T-cell (primary cell): Measurements from ENCODE around the gene TRIM45. TPM values are rescaled to one million over a fixed set of nuclear protein-coding genes. Genes with fewer than 3 reads are reported as not detected.
"Not testable (repeated sequence)": the region's sequence is repeated elsewhere in the genome, so short reads cannot be mapped to it uniquely, and the experiment has no call there.

ENCODE experiments used
- ATAC-seq, 4 experiments: fragments of 200-7000 bp in 3 of 4; fragments of 150-1000 bp in 1 of 4; cut with Tn5 transposase; replicated peaks in 1 of 4; 1 replicate in 3 of 4; 2 replicates in 1 of 4; pipeline ENCODE4 v1.10.0; 2021; ENCODE audit warnings: moderate library complexity in 3 of 4, mild to moderate bottlenecking in 2 of 4, moderate number of reproducible peaks in 1 of 4
- CTCF ChIA-PET, 2 donors: fragments of 300-600 bp; sonication (Branson Sonifier 250); formaldehyde crosslinking; loops; one replicate each; lab custom pipeline; 2022; ENCODE audit warnings: antibody characterized with exemption in 2 of 2; lab: Charles Lee
- POLR2A ChIA-PET, 2 donors: fragments of 300-600 bp; sonication (Branson Sonifier 250); formaldehyde crosslinking; loops; one replicate each; lab custom pipeline; 2022; ENCODE audit warnings: antibody characterized with exemption in 2 of 2; lab: Charles Lee
- DNase-seq, 35 experiments: peaks; one replicate each; pipeline versions ENCODE4 v3.0.0 to v3.0.0-alpha.2; 2013 to 2023
- H3K27ac ChIP-seq: one replicate; pipeline ENCODE4 v1.5.1; 2013; ENCODE audit warnings: low read length
- H3K27me3 ChIP-seq, 2 experiments: replicated peaks in 1 of 2; 1 replicate in 1 of 2; 2 replicates in 1 of 2; pipeline versions ENCODE4 v1.6.1 to v1.7.0; 2013; ENCODE audit warnings: low read length in 1 of 2, mixed read lengths in 1 of 2; ENCODE audit not compliant: control insufficient read depth in 2 of 2, insufficient read depth in 2 of 2; ENCODE audit errors: extremely low read depth in 1 of 2
- H3K36me3 ChIP-seq, 2 donors: 1 replicate in 1 of 2; 2 replicates in 1 of 2; pipeline versions ENCODE4 v1.6.1 to v1.7.0; 2013; ENCODE audit warnings: low read length in 1 of 2; ENCODE audit not compliant: control insufficient read depth in 2 of 2, insufficient read depth in 1 of 2; ENCODE audit errors: extremely low read depth in 1 of 2
- H3K4me1 ChIP-seq, 2 experiments: 1 replicate in 1 of 2; 2 replicates in 1 of 2; pipeline versions ENCODE4 v1.6.1 to v1.7.0; 2013; ENCODE audit warnings: low read length in 2 of 2, mixed read lengths in 1 of 2; ENCODE audit not compliant: insufficient read depth in 2 of 2, control insufficient read depth in 1 of 2; ENCODE audit errors: extremely low read depth in 1 of 2
- H3K4me3 ChIP-seq, 2 donors: 1 replicate in 1 of 2; 2 replicates in 1 of 2; pipeline versions ENCODE4 v1.5.1 to v1.7.0; 2013; ENCODE audit warnings: mild to moderate bottlenecking in 2 of 2, low read length in 1 of 2, moderate library complexity in 1 of 2; ENCODE audit not compliant: control insufficient read depth in 1 of 2; ENCODE audit errors: extremely low read depth in 1 of 2
- H3K9me3 ChIP-seq: 2 replicates; pipeline ENCODE4 v1.7.0; 2013
- H3K27ac Mint-ChIP-seq, 2 donors: one replicate each; pipeline ENCODE4 v1.8.0; 2020 to 2021; ENCODE audit warnings: mild to moderate bottlenecking in 2 of 2, mixed read lengths in 2 of 2
- H3K27me3 Mint-ChIP-seq, 2 donors: one replicate each; pipeline ENCODE4 v1.8.0; 2021 to 2022; ENCODE audit warnings: mixed read lengths in 2 of 2
- H3K36me3 Mint-ChIP-seq: one replicate; pipeline ENCODE4 v1.8.0; 2021; ENCODE audit warnings: mixed read lengths
- H3K4me1 Mint-ChIP-seq, 3 donors: one replicate each; pipeline ENCODE4 v1.8.0; 2020 to 2022; ENCODE audit warnings: mixed read lengths in 3 of 3, mild to moderate bottlenecking in 1 of 3
- H3K4me3 Mint-ChIP-seq, 3 donors: one replicate each; pipeline ENCODE4 v1.8.0; 2020 to 2022; ENCODE audit warnings: mild to moderate bottlenecking in 3 of 3, mixed read lengths in 3 of 3, moderate library complexity in 3 of 3
- H3K9me3 Mint-ChIP-seq, 3 donors: one replicate each; pipeline ENCODE4 v1.8.0; 2020 to 2022; ENCODE audit warnings: mixed read lengths in 3 of 3
- WGBS: methylation state at CpG from one replicate; pipeline ENCODE4 v1.1.5; 2013; ENCODE audit warnings: missing lambda C conversion rate; ENCODE audit not compliant: insufficient coverage; 5-methylcytosine and 5-hydroxymethylcytosine counted together
- total RNA-seq, 35 experiments: library from RNA in 6 of 35; stranded (reverse) in 6 of 35; fragments of 120-200 nt in 1 of 35; gene quantifications; one replicate each; pipeline versions ENCODE4 v1.2.1 to v1.2.4 and lab custom pipeline; 2013 to 2026

Gene TRIM45
- total RNA-seq, 5 donors from 2014 or later (not counting 1 experiment from before 2014, with no cell fraction given), result 0.23 to 0.65 (median 0.30) TPM

DNA sequence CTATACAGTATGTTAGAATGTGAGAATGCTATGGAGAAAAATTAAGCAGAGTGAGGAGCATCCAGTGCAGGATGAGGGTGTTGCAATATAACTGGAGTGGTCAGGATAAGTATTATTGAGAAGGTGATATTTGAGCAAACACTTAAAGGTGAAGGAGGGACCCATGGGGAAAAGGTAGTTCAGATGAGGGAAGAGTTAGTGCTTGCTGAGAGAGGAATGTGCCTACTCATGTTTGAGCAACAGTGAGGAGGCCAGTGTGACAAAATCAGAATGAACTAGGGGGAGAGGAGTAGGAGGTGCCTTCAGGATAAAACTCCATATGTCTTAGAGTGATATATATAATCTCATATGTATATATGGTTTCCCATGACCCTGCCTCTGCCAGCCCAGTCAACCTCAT is 6.2 kb upstream of the TRIM45 start:
- Histone ChIP-seq H3K27ac (no peak overlapping the region), H3K9me3 (no peaks in the 10 kb centered on the region), H3K36me3 (no peaks in the 10 kb centered on the region), H3K4me1 (no peaks in the 10 kb centered on the region), H3K4me3 (no peak overlapping the region), H3K27me3 (peaks cover 0 to 7% of the 10 kb centered on the region in 2 experiments)
- Mint-ChIP-seq H3K9me3 (no peaks in the 10 kb centered on the region), H3K36me3 (no peaks in the 10 kb centered on the region), H3K4me3 (no peak overlapping the region), H3K27ac (no peak overlapping the region), H3K4me1 (peaks cover 0 to 2% (median 2%) of the 10 kb centered on the region in 3 donors), H3K27me3 (peaks cover 0 to 4% of the 10 kb centered on the region in 2 donors)
- ChIA-PET CTCF (interaction anchor here (0.6 to 2.2 kb wide), 12 partner anchors 8 to 553 kb away, joined by 3 to 14 read pairs (median 4); partner anchors contain the start of gene TTF2 (in 1 of the 2)), POLR2A (no interaction called here)
- ATAC-seq, result no peak
- DNase-seq, result no peak

GRCh38 chr1:117124661-117125060 is 3.1 kb upstream of the TRIM45 start:
- ChIA-PET POLR2A (interaction anchor here in 1 of 2 donors (0.5 kb wide), 1 partner anchor 117 kb away, joined by 4 read pairs; no protein-coding TSS in a partner anchor), CTCF (interaction anchor here (0.6 to 1.7 kb wide), 4 partner anchors 10 to 550 kb away, joined by 3 to 7 read pairs (median 4); no protein-coding TSS in a partner anchor)
- peaks cover 6 to 8% (median 8%) of the 10 kb centered on the region in 3 donors for H3K4me1 Mint-ChIP-seq
- H3K9me3 ChIP-seq, result no peaks in the 10 kb centered on the region
- no peaks in the 10 kb centered on the region for H3K36me3 ChIP-seq
- 83% methylated on average over 1 of the region's 1 CpG for WGBS
- H3K27me3 Mint-ChIP-seq, result peaks cover 0 to 4% of the 10 kb centered on the region in 2 donors
- no peaks in the 10 kb centered on the region for H3K9me3 Mint-ChIP-seq
- H3K27ac ChIP-seq, result no peak overlapping the region
- H3K4me3 Mint-ChIP-seq, result no peak overlapping the region
- H3K4me1 ChIP-seq, result peaks cover 0 to 15% of the 10 kb centered on the region in 2 experiments
- H3K36me3 Mint-ChIP-seq, result no peaks in the 10 kb centered on the region
- ATAC-seq (no peak), DNase-seq (no peak)
- no peak overlapping the region for H3K4me3 ChIP-seq
- H3K27ac Mint-ChIP-seq, result no peak overlapping the region
- peaks cover 0 to 19% of the 10 kb centered on the region in 2 experiments for H3K27me3 ChIP-seq

GRCh38 chr1:117123274-117123673 is 1.7 kb upstream of the TRIM45 start:
- H3K27ac ChIP-seq, result no peak overlapping the region
- H3K36me3 Mint-ChIP-seq, result no peaks in the 10 kb centered on the region
- H3K9me3 Mint-ChIP-seq, result no peaks in the 10 kb centered on the region
- no peaks in the 10 kb centered on the region for H3K36me3 ChIP-seq
- peaks cover 0 to 15% of the 10 kb centered on the region in 2 experiments for H3K4me1 ChIP-seq
- H3K9me3 ChIP-seq, result no peaks in the 10 kb centered on the region
- H3K27me3 Mint-ChIP-seq, result peaks cover 0 to 4% of the 10 kb centered on the region in 2 donors
- peaks cover 6% of the 10 kb centered on the region in 3 donors for H3K4me1 Mint-ChIP-seq
- H3K27ac Mint-ChIP-seq, result no peak overlapping the region
- POLR2A ChIA-PET, result interaction anchor here in 1 of 2 donors (0.7 kb wide), 1 partner anchor 1205 kb away, joined by 7 read pairs; no protein-coding TSS in a partner anchor
- CTCF ChIA-PET, result no interaction called here
- WGBS, result 80% methylated on average over 1 of the region's 2 CpGs
- H3K4me3 ChIP-seq, result no peak overlapping the region
- DNase-seq (no peak), ATAC-seq (no peak)
- H3K27me3 ChIP-seq, result peaks cover 0 to 19% of the 10 kb centered on the region in 2 experiments
- peak overlapping the region in 1 of 3 donors; percentile 83 for H3K4me3 Mint-ChIP-seq

DNA sequence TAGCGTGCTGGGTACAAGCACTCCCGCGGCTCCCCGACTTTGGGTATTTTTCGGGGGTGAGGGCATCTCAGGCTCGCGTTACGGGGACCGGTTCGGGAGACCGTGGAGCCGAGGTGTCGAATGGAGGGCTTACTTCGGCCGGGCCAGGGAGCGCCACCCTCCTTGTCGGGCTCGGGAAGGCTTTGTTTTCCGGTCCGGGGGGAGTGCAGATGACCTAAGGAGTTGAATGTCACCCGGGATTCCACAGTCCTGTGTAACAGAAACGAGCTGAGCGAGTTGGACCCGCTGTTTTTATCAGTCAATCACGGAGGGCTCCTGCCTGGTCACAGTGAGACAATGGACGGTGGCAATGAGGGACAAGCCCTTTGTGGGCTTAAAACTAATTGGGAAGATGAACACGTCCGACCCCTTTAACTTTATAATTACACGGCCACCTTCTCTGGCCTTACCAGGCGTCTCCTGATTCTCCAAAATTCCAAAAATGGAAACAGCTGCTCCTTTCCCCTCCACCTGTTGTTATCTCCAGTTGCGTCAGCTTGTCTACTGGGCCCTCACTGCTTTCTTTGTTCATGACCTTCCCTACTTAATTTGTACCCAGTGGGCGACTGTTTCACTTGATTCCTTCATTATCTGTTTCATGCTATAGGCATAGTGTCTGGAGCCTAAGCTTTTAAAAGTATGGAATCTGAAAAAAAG is 929 bp upstream of the TRIM45 start:
- H3K27ac Mint-ChIP-seq, result no peak overlapping the region
- H3K4me1 ChIP-seq, result peaks cover 0 to 15% of the 10 kb centered on the region in 2 experiments
- no peaks in the 10 kb centered on the region for H3K9me3 ChIP-seq
- no peak for ATAC-seq
- no peaks in the 10 kb centered on the region for H3K9me3 Mint-ChIP-seq
- peaks cover 0 to 18% of the 10 kb centered on the region in 2 experiments for H3K27me3 ChIP-seq
- no peak for DNase-seq
- H3K4me3 Mint-ChIP-seq, result peak overlapping the region; percentile 80 to 85 (median 83)
- ChIA-PET POLR2A (interaction anchor here (0.6 kb wide), 4 partner anchors 12 to 808 kb away, joined by 3 to 7 read pairs (median 5); no protein-coding TSS in a partner anchor), CTCF (interaction anchor here in 1 of 2 donors (0.7 to 0.9 kb wide), 5 partner anchors 9 to 632 kb away, joined by 3 to 7 read pairs (median 4); no protein-coding TSS in a partner anchor)
- H3K27ac ChIP-seq, result no peak overlapping the region
- 44% methylated on average over 30 of the region's 32 CpGs for WGBS
- H3K4me1 Mint-ChIP-seq, result peaks cover 6% of the 10 kb centered on the region in 3 donors
- H3K4me3 ChIP-seq, result peak overlapping the region; percentile 85 to 88
- no peaks in the 10 kb centered on the region for H3K36me3 ChIP-seq
- no peaks in the 10 kb centered on the region for H3K36me3 Mint-ChIP-seq
- peaks cover 3 to 4% of the 10 kb centered on the region in 2 donors for H3K27me3 Mint-ChIP-seq

DNA sequence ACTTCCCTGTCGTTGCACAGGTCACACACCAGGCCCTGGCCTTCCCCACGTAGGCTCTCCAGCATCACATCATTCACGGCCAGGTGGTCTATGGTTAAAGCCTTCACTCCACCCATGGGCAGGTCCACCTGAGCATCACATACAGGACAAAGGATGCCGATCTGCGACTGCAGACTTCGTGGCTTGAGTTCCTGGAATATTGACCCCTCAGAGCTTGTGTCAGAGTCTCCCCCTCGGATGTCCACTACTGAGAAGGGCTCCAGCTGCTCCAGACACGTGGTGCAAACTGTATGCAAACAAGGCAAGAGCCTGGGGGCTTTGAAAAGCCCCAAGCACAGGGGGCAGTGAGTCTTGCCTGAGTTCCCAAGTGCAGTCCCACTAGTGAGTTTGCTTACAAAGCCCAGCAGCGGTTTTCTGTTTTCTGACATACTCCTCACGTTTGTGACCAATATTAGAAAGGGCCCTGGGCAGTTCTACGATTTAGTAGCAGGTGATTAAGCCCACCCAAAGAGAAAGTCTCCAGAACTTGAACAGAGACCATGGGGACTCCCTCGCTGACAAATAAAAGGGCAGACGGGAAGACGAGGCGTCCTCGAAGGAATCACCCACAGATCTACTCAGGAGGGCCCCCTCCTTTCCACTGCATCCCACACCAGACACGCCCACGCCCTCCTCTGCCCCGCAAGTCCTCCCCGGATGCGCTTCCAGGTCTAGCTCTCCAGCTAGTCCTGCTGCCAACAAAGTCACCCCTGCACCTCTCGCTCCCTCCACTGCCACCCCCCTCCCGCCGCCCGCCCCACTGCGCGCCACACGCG is 568 bp downstream of the TRIM45 start:
- peak in 2 of 4 experiments; percentile 42 to 46 for ATAC-seq
- Mint-ChIP-seq H3K27ac (no peak overlapping the region), H3K36me3 (no peaks in the 10 kb centered on the region), H3K9me3 (no peaks in the 10 kb centered on the region), H3K27me3 (peaks cover 0 to 3% of the 10 kb centered on the region in 2 donors), H3K4me1 (peaks cover 6% of the 10 kb centered on the region in 3 donors), H3K4me3 (peak overlapping the region; percentile 80 to 83 (median 80))
- H3K4me3 ChIP-seq, result peak overlapping the region; percentile 46 to 88
- no peak overlapping the region for H3K27ac ChIP-seq
- H3K36me3 ChIP-seq, result no peaks in the 10 kb centered on the region
- H3K9me3 ChIP-seq, result no peaks in the 10 kb centered on the region
- WGBS, result 21% methylated on average over 27 of the region's 29 CpGs
- DNase-seq, result peak in 7 of 35 experiments; percentile 2 to 36 (median 8)
- peaks cover 0 to 15% of the 10 kb centered on the region in 2 experiments for H3K4me1 ChIP-seq
- ChIA-PET POLR2A (no interaction called here), CTCF (interaction anchor here (0.6 to 2.0 kb wide), 2 partner anchors 8 to 54 kb away, joined by 10 to 17 read pairs; no protein-coding TSS in a partner anchor)
- H3K27me3 ChIP-seq, result peaks cover 0 to 12% of the 10 kb centered on the region in 2 experiments

GRCh38 chr1:117119144-117119543 is 2.4 kb downstream of the TRIM45 start:
- DNase-seq, ATAC-seq, H3K36me3 ChIP-seq, H3K4me3 Mint-ChIP-seq, H3K27ac Mint-ChIP-seq, H3K27ac ChIP-seq, H3K27me3 Mint-ChIP-seq, H3K9me3 Mint-ChIP-seq, H3K4me3 ChIP-seq, H3K9me3 ChIP-seq, H3K36me3 Mint-ChIP-seq: not testable (repeated sequence)
- Histone ChIP-seq H3K4me1 (peaks cover 0 to 15% of the 10 kb centered on the region in 2 experiments), H3K27me3 (peaks cover 0 to 12% of the 10 kb centered on the region in 2 experiments)
- ChIA-PET POLR2A (interaction anchor here in 1 of 2 donors (0.7 kb wide), 1 partner anchor 59 kb away, joined by 3 read pairs; the partner anchor contains the start of gene TTF2), CTCF (interaction anchor here (1.8 to 2.0 kb wide), 2 partner anchors 9 to 10 kb away, joined by 5 to 17 read pairs; no protein-coding TSS in a partner anchor)
- peaks cover 6 to 16% (median 14%) of the 10 kb centered on the region in 3 donors for H3K4me1 Mint-ChIP-seq
- WGBS, result 98% methylated on average over 7 of the region's 10 CpGs
